Natural killer cell (primary cell): ENCODE results near the gene LRSAM1. TPM values are rescaled to one million over a fixed set of nuclear protein-coding genes. Genes with fewer than 3 reads are reported as not detected.
A peak's percentile ranks its signal among the peaks of the same experiment; 100 is the strongest.

Experiments used
- ATAC-seq, 3 donors: fragments of 150-1000 bp in 2 of 3; fragments of 200-7000 bp in 1 of 3; cut with Tn5 transposase; 1 replicate in 1 of 3; 2 replicates in 2 of 3; pipeline ENCODE4 v1.10.0; 2021; ENCODE audit warnings: mild to moderate bottlenecking in 2 of 3, moderate library complexity in 2 of 3
- DNase-seq, 2 donors: peaks; one replicate each; pipeline versions ENCODE4 v3.0.0 to v3.0.0-alpha.2; 2013 to 2021; ENCODE audit warnings: mixed read lengths in 1 of 2
- H3K27ac ChIP-seq: one replicate; pipeline ENCODE4 v1.5.1; 2013; ENCODE audit warnings: mild to moderate bottlenecking, low read length
- H3K27me3 ChIP-seq: one replicate; pipeline ENCODE4 v1.6.1; 2013; ENCODE audit warnings: low read length; ENCODE audit not compliant: control insufficient read depth, insufficient read depth
- H3K36me3 ChIP-seq: one replicate; pipeline ENCODE4 v1.6.1; 2013; ENCODE audit warnings: low read length; ENCODE audit not compliant: control insufficient read depth, insufficient read depth
- H3K4me1 ChIP-seq: one replicate; pipeline ENCODE4 v1.6.1; 2013; ENCODE audit warnings: low read length; ENCODE audit not compliant: control insufficient read depth, insufficient read depth
- H3K4me3 ChIP-seq: one replicate; pipeline ENCODE4 v1.5.1; 2013; ENCODE audit warnings: low read length
- H3K9me3 ChIP-seq: one replicate; pipeline ENCODE4 v1.6.1; 2013; ENCODE audit warnings: low read length; ENCODE audit not compliant: control insufficient read depth, insufficient read depth
- H3K27ac Mint-ChIP-seq, 2 donors: one replicate each; pipeline ENCODE4 v1.8.0; 2022; ENCODE audit warnings: mild to moderate bottlenecking in 2 of 2, mixed read lengths in 2 of 2, moderate library complexity in 1 of 2
- H3K27me3 Mint-ChIP-seq, 2 donors: one replicate each; pipeline ENCODE4 v1.8.0; 2022; ENCODE audit warnings: low read depth in 2 of 2, mixed read lengths in 2 of 2
- H3K36me3 Mint-ChIP-seq: one replicate; pipeline ENCODE4 v1.8.0; 2022; ENCODE audit warnings: mixed read lengths
- H3K4me1 Mint-ChIP-seq, 2 donors: one replicate each; pipeline ENCODE4 v1.8.0; 2022; ENCODE audit warnings: mixed read lengths in 2 of 2
- H3K4me3 Mint-ChIP-seq: one replicate; pipeline ENCODE4 v1.8.0; 2022; ENCODE audit warnings: mild to moderate bottlenecking, moderate library complexity, mixed read lengths
- H3K9me3 Mint-ChIP-seq, 2 donors: one replicate each; pipeline ENCODE4 v1.8.0; 2022; ENCODE audit warnings: mixed read lengths in 2 of 2
- CTCF ChIP-seq: fragments of 200-600 bp; IDR thresholded peaks from one replicate; pipeline ENCODE4 v1.8.0; 2022; ENCODE audit warnings: antibody characterized with exemption
- WGBS: methylation state at CpG from one replicate; pipeline ENCODE4 v1.1.7; 2013; ENCODE audit warnings: missing lambda C conversion rate; ENCODE audit not compliant: insufficient coverage; 5-methylcytosine and 5-hydroxymethylcytosine counted together
- intact Hi-C: fragments of 100-400 bp; cut with micrococcal nuclease; formaldehyde crosslinking; loops from one replicate; pipeline ENCODE4 v1.14.2; 2022
- total RNA-seq, 4 donors: library from RNA; stranded (reverse); fragments of 120-200 nt in 1 of 4; gene quantifications; one replicate each; pipeline versions ENCODE4 v1.2.3 to v1.2.4, GENCODE V29; 2013 to 2022

Gene LRSAM1
- total RNA-seq, 3 donors from 2014 or later (not counting 1 experiment from before 2014, with no cell fraction given): 17.4 to 24.6 (median 20.7) TPM

- DNase-seq (peak in 1 of 2 donors; percentile 50), ATAC-seq (peak in 2 of 3 donors; percentile 37 to 49)
- WGBS: 95% methylated on average over 8 of the region's 8 CpGs
- Mint-ChIP-seq H3K27ac (no peak overlapping the region), H3K36me3 (no peaks in the 10 kb centered on the region), H3K4me1 (no peaks in the 10 kb centered on the region), H3K9me3 (peaks cover 0 to 4% of the 10 kb centered on the region in 2 donors), H3K27me3 (no peaks in the 10 kb centered on the region), H3K4me3 (no peak overlapping the region)
- no peaks in the 10 kb centered on the region for H3K4me1 ChIP-seq
- H3K27me3 ChIP-seq: no peaks in the 10 kb centered on the region
- TF ChIP-seq CTCF: peak; percentile 45
- no peaks in the 10 kb centered on the region for H3K36me3 ChIP-seq
- no peak overlapping the region for H3K4me3 ChIP-seq
- H3K9me3 ChIP-seq: peaks cover 27% of the 10 kb centered on the region
- intact Hi-C loops: no loop called here
- H3K27ac ChIP-seq: no peak overlapping the region
These were observed 74.3 kb downstream of the LRSAM1 start for GRCh38 chr9:127525401-127526188.

- H3K27me3 Mint-ChIP-seq: no peaks in the 10 kb centered on the region
- H3K9me3 Mint-ChIP-seq: peaks cover 0 to 4% of the 10 kb centered on the region in 2 donors
- Histone ChIP-seq H3K4me1 (no peaks in the 10 kb centered on the region), H3K27ac (no peak overlapping the region), H3K36me3 (no peaks in the 10 kb centered on the region), H3K9me3 (peaks cover 27% of the 10 kb centered on the region), H3K4me3 (no peak overlapping the region), H3K27me3 (no peaks in the 10 kb centered on the region)
- H3K4me3 Mint-ChIP-seq: no peak overlapping the region
- ATAC-seq: no peak
- DNase-seq: no peak
- H3K27ac Mint-ChIP-seq: no peak overlapping the region
- TF ChIP-seq CTCF: no peak
- 91% methylated on average over 29 of the region's 30 CpGs for WGBS
- H3K4me1 Mint-ChIP-seq: no peaks in the 10 kb centered on the region
- H3K36me3 Mint-ChIP-seq: no peaks in the 10 kb centered on the region
- intact Hi-C loops: no loop called here
These were observed 75.6 kb downstream of the LRSAM1 start for GRCh38 chr9:127526655-127527559.

GRCh38 chr9:127527560-127528268 lies 76.4 kb downstream of the LRSAM1 start:
- H3K9me3 ChIP-seq: peaks cover 27% of the 10 kb centered on the region
- no peak for TF ChIP-seq CTCF
- H3K27me3 ChIP-seq: no peaks in the 10 kb centered on the region
- 89% methylated on average over 17 of the region's 17 CpGs for WGBS
- no peak for DNase-seq
- Mint-ChIP-seq H3K4me1 (no peaks in the 10 kb centered on the region), H3K27me3 (no peaks in the 10 kb centered on the region), H3K9me3 (peaks cover 0 to 4% of the 10 kb centered on the region in 2 donors), H3K27ac (no peak overlapping the region), H3K4me3 (no peak overlapping the region), H3K36me3 (no peaks in the 10 kb centered on the region)
- no peak overlapping the region for H3K4me3 ChIP-seq
- no peak overlapping the region for H3K27ac ChIP-seq
- intact Hi-C loops: no loop called here
- no peaks in the 10 kb centered on the region for H3K36me3 ChIP-seq
- H3K4me1 ChIP-seq: no peaks in the 10 kb centered on the region
- no peak for ATAC-seq
